Colonic mucosa (tissue), 4 donors: ENCODE data around the gene RPL19. TPM values are rescaled to one million over a fixed set of nuclear protein-coding genes. Genes with fewer than 3 reads are reported as not detected.

Source experiments
- DNase-seq: peaks from one replicate; pipeline ENCODE4 v3.0.0-alpha.2; 2020
- H3K27ac ChIP-seq: fragments of 200-600 bp; one replicate; pipeline ENCODE4 v1.8.0; 2021
- H3K27me3 ChIP-seq: fragments of 200-600 bp; one replicate; pipeline ENCODE4 v1.8.0; 2021
- H3K36me3 ChIP-seq: fragments of 200-600 bp; one replicate; pipeline ENCODE4 v1.8.0; 2021
- H3K4me1 ChIP-seq: fragments of 200-600 bp; one replicate; pipeline ENCODE4 v1.8.0; 2021; ENCODE audit warnings: mild to moderate bottlenecking
- H3K4me3 ChIP-seq: fragments of 200-600 bp; one replicate; pipeline ENCODE4 v1.8.0; 2021
- H3K9ac ChIP-seq, 2 donors: one replicate each; pipeline ENCODE4 v1.7.0; 2013; ENCODE audit warnings: control low read depth in 2 of 2, low read depth in 2 of 2, low read length in 2 of 2
- H3K9me3 ChIP-seq: fragments of 200-600 bp; one replicate; pipeline ENCODE4 v1.8.0; 2021
- intact Hi-C: fragments of 100-400 bp; cut with DNase I; formaldehyde crosslinking; loops from one replicate; pipeline ENCODE4 v1.14.1; 2022
- total RNA-seq, 2 donors: library from RNA; stranded (reverse); fragmentation: NEBNext Ultra II Directional in 1 of 2; extraction: Animal tissue kit (Norgen Biotek cat#: 25700) in 1 of 2; gene quantifications; one replicate each; pipeline ENCODE4 v1.2.1, GENCODE V29; 2021
- TF ChIP-seq, protein P1 (sequence below): fragments of 200-600 bp; IDR thresholded peaks from one replicate; pipeline ENCODE4 v1.8.0; 2022; ENCODE audit warnings: antibody characterized with exemption, mild to moderate bottlenecking
- donor health status: healthy.
- donor health status: DM: no; HTN: no; CAD: no.
- donor health status: DM: no; HTN: no; CAD: no.

RPL19 gene
- 1,000 to 10,000 TPM; 1,557 to 1,567 TPM for total RNA-seq

DNA sequence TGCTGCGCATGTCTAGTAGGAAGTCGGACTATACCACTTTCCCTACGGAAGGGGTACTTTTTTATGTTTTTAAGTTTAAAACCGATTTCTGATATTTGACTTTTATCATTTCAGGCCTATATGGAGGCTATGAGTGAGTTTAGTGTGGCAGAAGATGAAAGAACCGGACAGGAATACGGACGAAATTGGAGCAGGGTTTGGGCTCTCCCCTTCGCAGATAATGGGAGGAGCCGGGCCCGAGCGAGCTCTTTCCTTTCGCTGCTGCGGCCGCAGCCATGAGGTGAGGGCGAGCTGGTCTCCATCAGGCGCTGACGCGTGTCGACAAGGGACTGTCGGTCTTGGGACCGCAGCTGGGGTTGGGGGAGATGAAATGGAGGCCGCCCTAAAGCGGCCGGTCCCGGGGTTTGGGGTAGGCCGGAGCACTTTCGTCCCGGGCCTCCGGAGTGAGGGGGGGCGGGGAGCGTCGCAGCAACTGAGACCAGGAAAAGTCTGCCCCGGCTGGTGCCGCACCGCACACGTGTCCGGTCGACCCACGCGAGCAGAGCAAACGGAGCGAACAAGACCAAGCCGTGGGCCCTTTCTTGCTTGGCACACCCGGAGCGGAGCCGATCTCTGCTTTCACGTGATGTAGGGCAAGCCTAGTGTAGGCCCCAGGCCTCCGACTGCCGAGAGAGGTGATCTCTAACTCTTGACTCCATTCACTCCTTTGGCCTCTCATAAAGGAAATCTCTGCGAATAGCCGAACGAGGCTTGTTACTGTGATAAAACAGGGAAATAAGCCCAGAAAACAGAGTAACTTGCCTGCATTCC is at the start of gene RPL19:
Gene RPL19 (plus strand): TSS at position 214 of the 810 bp plus-strand sequence. CDS start 62 bp downstream, at position 276.
- peaks cover 10% of the 10 kb centered on the region for H3K4me1 ChIP-seq
- no peaks in the 10 kb centered on the region for H3K9me3 ChIP-seq
- DNase-seq = peak; percentile 79
- H3K27me3 ChIP-seq = no peaks in the 10 kb centered on the region
- peak within 1 kb of the TSS; percentile 91 for H3K27ac ChIP-seq
- TF ChIP-seq, protein P1, sequence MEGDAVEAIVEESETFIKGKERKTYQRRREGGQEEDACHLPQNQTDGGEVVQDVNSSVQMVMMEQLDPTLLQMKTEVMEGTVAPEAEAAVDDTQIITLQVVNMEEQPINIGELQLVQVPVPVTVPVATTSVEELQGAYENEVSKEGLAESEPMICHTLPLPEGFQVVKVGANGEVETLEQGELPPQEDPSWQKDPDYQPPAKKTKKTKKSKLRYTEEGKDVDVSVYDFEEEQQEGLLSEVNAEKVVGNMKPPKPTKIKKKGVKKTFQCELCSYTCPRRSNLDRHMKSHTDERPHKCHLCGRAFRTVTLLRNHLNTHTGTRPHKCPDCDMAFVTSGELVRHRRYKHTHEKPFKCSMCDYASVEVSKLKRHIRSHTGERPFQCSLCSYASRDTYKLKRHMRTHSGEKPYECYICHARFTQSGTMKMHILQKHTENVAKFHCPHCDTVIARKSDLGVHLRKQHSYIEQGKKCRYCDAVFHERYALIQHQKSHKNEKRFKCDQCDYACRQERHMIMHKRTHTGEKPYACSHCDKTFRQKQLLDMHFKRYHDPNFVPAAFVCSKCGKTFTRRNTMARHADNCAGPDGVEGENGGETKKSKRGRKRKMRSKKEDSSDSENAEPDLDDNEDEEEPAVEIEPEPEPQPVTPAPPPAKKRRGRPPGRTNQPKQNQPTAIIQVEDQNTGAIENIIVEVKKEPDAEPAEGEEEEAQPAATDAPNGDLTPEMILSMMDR = no peak
- intact Hi-C loops = no loop called here
- H3K36me3 ChIP-seq = peaks cover 17% of the 10 kb centered on the region
- H3K9ac ChIP-seq = peak within 1 kb of the TSS; percentile 90 to 99
- peak within 1 kb of the TSS; percentile 96 for H3K4me3 ChIP-seq

DNA sequence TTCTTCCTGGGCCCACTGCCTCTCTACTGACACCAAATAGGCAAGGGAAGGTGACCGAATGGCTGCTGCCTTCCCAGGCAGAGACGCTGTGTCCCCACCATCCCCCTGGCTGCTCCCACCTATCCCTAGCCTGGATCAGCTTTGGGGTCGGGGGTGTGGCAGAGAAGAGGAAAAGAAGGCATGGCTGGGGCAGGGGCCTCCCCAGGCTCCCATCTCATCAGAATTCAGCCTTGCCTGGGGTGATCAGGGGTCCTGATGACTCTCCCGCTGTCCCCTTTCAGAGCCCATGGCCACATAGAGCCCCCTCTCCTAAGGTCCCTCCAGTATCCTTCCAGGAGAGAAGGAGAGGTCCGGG is 49.3 kb upstream of the RPL19 start:
- intact Hi-C loops = loop anchor here (10.0 kb wide), 1 partner anchor 266 kb away; no protein-coding TSS in a partner anchor
- Histone ChIP-seq H3K9me3 (no peaks in the 10 kb centered on the region), H3K36me3 (no peaks in the 10 kb centered on the region), H3K4me1 (no peaks in the 10 kb centered on the region), H3K27ac (no peak overlapping the region), H3K9ac (peak overlapping the region in 1 of 2 donors; percentile 50), H3K27me3 (peaks cover 18% of the 10 kb centered on the region), H3K4me3 (peak overlapping the region; percentile 39)
- no peak for DNase-seq
- TF ChIP-seq, protein P1 = no peak

- TF ChIP-seq, protein P1 = no peak
- peak within 1 kb of the TSS; percentile 59 to 96 for H3K9ac ChIP-seq
- no peak for DNase-seq
- H3K9me3 ChIP-seq = no peaks in the 10 kb centered on the region
- H3K27ac ChIP-seq = no peak within 1 kb of the TSS
- peak within 1 kb of the TSS; percentile 69 for H3K4me3 ChIP-seq
- H3K4me1 ChIP-seq = no peaks in the 10 kb centered on the region
- intact Hi-C loops = loop anchor here (10.0 kb wide), 1 partner anchor 267 kb away; no protein-coding TSS in a partner anchor
- no peaks in the 10 kb centered on the region for H3K36me3 ChIP-seq
- peaks cover 18% of the 10 kb centered on the region for H3K27me3 ChIP-seq
These were observed 48.7 kb upstream of the RPL19 start, which contains the start of gene PLXDC1 for GRCh38 chr17:39151150-39151942. PLXDC1 (minus strand) TSS chr17:39151637; CDS start chr17:39151437, 200 bp downstream.

DNA sequence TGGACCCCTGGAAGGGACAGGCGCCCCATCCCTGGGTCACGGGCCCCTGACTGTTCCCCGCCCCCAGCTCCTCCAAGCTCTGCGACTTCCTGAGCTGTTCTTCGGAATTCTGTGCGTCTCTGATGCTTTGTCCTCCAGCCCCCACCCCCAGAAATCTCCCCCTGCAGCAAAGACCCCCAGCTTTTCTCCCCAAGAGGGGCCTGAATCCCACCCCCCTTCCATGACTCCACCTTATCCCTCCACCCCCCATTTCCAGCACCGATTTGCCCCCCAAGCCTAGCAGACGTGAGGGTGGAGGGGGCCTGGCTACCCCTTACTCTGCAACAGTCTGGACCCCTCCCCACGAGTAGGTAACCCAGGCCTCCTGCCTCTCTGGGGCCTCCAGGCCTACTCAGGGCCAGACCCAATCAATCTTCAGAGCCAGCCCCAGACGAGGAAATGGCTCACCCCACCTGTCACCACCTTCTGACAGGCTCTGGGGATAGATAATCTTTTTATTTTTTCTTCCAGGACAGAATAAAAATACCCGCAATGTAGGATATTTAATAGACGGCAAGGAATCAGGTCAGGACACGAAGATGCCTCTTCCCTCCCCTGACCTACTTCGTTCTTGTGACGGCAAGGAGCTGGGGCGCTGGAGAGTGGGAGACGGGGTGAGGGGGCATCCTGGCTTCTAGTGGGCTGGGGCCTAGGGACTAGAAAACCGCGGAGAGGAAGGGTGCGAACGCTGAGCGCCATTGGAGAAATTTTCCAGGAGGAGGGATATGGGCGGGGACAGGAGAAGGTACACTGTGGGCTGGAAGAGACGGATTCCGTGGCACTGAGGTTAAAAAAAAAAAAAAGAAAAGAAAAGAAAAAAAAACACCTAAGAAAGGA is 47.9 kb upstream of the RPL19 start:
- Histone ChIP-seq H3K27me3 (peaks cover 18% of the 10 kb centered on the region), H3K36me3 (no peaks in the 10 kb centered on the region), H3K9ac (peak overlapping the region; percentile 59 to 96), H3K27ac (peak overlapping the region; percentile 84), H3K4me1 (no peaks in the 10 kb centered on the region), H3K4me3 (peak overlapping the region; percentile 69), H3K9me3 (no peaks in the 10 kb centered on the region)
- intact Hi-C loops = loop anchor here (2.0 to 10.0 kb wide), 2 partner anchors 169 to 267 kb away; no protein-coding TSS in a partner anchor
- TF ChIP-seq, protein P1 = no peak
- DNase-seq = peak; percentile 40
